ENCODE results near the gene KRT25. TPM values are rescaled to one million over a fixed set of nuclear protein-coding genes. Genes with fewer than 3 reads are reported as not detected.
"Not testable (repeated sequence)": the region's sequence is repeated elsewhere in the genome, so short reads cannot be mapped to it uniquely, and the experiment has no call there.

The KRT25 gene
- polyA plus RNA-seq, 2 donors, result not detected

DNA sequence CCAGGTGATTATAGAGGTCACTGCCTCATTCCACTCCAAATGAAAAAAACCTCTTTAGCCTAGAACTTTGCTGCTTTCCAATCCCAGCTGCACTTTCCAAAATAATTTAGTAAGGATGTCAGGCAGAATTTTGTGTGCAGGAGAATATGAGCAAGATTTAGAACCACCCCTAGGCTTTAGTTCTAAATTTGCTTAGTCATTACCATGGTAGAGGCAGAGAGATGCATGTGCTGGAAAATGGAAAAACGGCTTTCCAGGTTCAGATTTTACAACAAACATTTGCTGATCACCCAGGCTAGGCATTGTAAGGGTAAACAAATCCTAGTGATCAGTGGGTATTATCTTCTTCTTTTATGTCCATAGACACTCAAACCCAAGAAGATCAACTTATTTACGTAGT lies 10.5 kb upstream of the KRT25 start:
- H3K27ac ChIP-seq (ENCODE audit: low read depth in 2 of 2, low read length in 1 of 2), result no peak overlapping the region
- 84 to 92% methylated on average over 2 of the region's 2 CpGs for WGBS, 2 donors

DNA sequence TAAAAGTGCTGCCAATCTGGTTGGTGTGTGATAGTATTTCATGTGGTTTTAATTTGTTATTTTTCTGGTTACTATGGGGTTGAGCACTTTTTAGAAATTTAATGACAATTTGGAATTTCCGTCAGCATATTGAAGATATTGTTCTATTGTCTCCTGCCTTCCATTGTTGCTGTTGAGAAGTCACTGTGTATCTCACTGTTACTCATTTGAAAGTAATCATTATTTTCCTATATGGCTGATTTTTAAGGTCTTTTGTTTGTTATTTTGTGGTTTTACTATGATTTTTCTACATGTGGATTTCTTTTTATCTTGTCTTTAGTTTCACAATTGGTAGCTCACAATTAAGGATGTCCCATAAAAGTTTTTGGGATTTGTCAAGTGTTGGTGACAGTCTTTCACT lies 8.6 kb upstream of the KRT25 start:
- Histone ChIP-seq H3K4me1 (ENCODE audit: control insufficient read depth in 2 of 2, insufficient read depth in 2 of 2, low read length in 1 of 2) (no peaks in the 10 kb centered on the region), H3K36me3 (ENCODE audit: control insufficient read depth in 2 of 2, insufficient read depth in 2 of 2, low read length in 1 of 2) (no peaks in the 10 kb centered on the region), H3K27ac (ENCODE audit: low read depth in 2 of 2, low read length in 1 of 2) (no peak overlapping the region), H3K27me3 (ENCODE audit: control insufficient read depth in 1 of 2, insufficient read depth in 2 of 2, low read length in 2 of 2) (no peaks in the 10 kb centered on the region), H3K4me3 (ENCODE audit: low read depth in 1 of 2, low read length in 2 of 2) (no peak overlapping the region), H3K9me3 (ENCODE audit: control insufficient read depth in 2 of 2, insufficient read depth in 1 of 2, low read depth in 1 of 2, low read length in 1 of 2) (peaks cover 2 to 11% of the 10 kb centered on the region in 2 donors)
- WGBS, 2 donors, result 76 to 95% methylated on average over 1 of the region's 1 CpG

More for the DNA sequence above, 10.5 kb upstream of the KRT25 start:
- no peak overlapping the region for H3K4me3 ChIP-seq (ENCODE audit: low read depth in 1 of 2, low read length in 2 of 2)
- H3K9me3 ChIP-seq (ENCODE audit: control insufficient read depth in 2 of 2, insufficient read depth in 1 of 2, low read depth in 1 of 2, low read length in 1 of 2), result peaks cover 2 to 11% of the 10 kb centered on the region in 2 donors
- no peaks in the 10 kb centered on the region for H3K4me1 ChIP-seq (ENCODE audit: control insufficient read depth in 2 of 2, insufficient read depth in 2 of 2, low read length in 1 of 2)
- no peaks in the 10 kb centered on the region for H3K27me3 ChIP-seq (ENCODE audit: control insufficient read depth in 1 of 2, insufficient read depth in 2 of 2, low read length in 2 of 2)
- H3K36me3 ChIP-seq (ENCODE audit: control insufficient read depth in 2 of 2, insufficient read depth in 2 of 2, low read length in 1 of 2), result no peaks in the 10 kb centered on the region

DNA sequence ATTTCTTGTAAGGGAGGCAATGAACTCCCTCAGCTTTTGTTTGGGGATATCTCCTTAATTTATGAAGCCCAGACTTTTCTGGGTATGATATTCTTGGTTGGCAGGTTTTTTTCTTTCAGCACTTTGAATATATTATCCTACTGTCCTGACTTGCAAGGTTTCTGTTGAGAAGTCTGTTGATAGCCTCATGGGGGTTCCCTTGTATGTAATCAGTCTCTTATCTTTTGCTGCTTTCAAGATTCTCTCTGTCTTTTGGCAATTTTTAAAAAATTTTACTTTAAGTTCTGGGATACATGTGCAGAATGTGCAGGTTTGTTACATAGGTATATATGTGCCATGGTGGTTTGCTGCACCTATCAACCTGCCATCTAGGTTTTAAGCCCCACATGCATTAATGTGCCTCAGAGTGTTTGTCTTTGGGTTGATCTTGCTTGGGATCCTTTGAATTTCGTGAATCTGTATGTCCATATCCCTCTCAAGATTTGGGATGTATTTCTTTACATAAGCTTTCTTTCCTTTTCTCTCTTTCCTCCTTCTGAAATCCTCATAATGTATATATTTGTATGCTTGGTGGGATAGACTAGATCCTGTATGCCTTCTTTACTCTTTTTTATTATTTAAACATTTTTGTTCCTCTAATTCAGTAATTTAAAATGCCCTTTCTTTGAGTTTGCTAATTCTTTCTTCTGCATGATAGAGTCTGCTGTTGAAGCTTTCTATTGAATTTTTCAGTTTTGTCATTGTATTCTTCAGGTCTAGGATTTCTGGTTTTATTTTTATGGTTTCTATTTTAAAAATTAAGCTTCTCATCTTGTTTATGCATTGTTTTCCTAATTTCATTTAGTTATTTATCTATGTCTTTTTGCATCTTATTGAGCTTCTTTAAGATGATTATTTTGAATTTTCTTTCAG lies 5.2 kb upstream of the KRT25 start:
- peaks cover 2 to 11% of the 10 kb centered on the region in 2 donors for H3K9me3 ChIP-seq (ENCODE audit: control insufficient read depth in 2 of 2, insufficient read depth in 1 of 2, low read depth in 1 of 2, low read length in 1 of 2)

DNA sequence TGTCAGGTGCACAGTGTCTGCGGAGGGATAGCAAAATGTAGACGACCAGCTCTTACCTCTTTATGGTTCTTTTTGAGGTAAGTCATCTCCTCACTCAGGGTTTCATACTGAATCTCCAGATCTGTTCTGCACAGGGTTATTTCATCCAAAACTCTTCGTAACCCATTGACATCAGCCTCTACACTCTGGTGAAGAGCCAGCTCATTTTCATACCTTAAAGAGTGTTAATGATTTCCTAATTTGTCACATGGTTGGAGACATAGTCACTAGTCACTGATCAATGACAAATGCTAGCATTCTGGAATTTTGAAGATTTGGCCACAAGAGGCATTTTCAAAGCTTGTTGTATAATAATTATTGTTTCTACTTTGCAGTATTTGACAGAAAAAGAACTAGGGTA lies 1.3 kb downstream of the KRT25 start:
- H3K27ac ChIP-seq (ENCODE audit: low read depth in 2 of 2, low read length in 1 of 2), result no peak overlapping the region
- no peak overlapping the region for H3K4me3 ChIP-seq (ENCODE audit: low read depth in 1 of 2, low read length in 2 of 2)
- no peaks in the 10 kb centered on the region for H3K27me3 ChIP-seq (ENCODE audit: control insufficient read depth in 1 of 2, insufficient read depth in 2 of 2, low read length in 2 of 2)
- no peaks in the 10 kb centered on the region for H3K36me3 ChIP-seq (ENCODE audit: control insufficient read depth in 2 of 2, insufficient read depth in 2 of 2, low read length in 1 of 2)
- H3K9me3 ChIP-seq (ENCODE audit: control insufficient read depth in 2 of 2, insufficient read depth in 1 of 2, low read depth in 1 of 2, low read length in 1 of 2), result no peaks in the 10 kb centered on the region
- 95 to 96% methylated on average over 3 of the region's 3 CpGs for WGBS, 2 donors
- H3K4me1 ChIP-seq (ENCODE audit: control insufficient read depth in 2 of 2, insufficient read depth in 2 of 2, low read length in 1 of 2), result no peaks in the 10 kb centered on the region

More for the DNA sequence above, 5.2 kb upstream of the KRT25 start:
- Histone ChIP-seq H3K36me3 (ENCODE audit: control insufficient read depth in 2 of 2, insufficient read depth in 2 of 2, low read length in 1 of 2) (no peaks in the 10 kb centered on the region), H3K4me1 (ENCODE audit: control insufficient read depth in 2 of 2, insufficient read depth in 2 of 2, low read length in 1 of 2) (no peaks in the 10 kb centered on the region), H3K4me3 (ENCODE audit: low read depth in 1 of 2, low read length in 2 of 2) (no peak overlapping the region), H3K27ac (ENCODE audit: low read depth in 2 of 2, low read length in 1 of 2) (no peak overlapping the region), H3K27me3 (ENCODE audit: control insufficient read depth in 1 of 2, insufficient read depth in 2 of 2, low read length in 2 of 2) (no peaks in the 10 kb centered on the region)
- WGBS, 2 donors, result 25 to 30% methylated on average over 1 of the region's 1 CpG

DNA sequence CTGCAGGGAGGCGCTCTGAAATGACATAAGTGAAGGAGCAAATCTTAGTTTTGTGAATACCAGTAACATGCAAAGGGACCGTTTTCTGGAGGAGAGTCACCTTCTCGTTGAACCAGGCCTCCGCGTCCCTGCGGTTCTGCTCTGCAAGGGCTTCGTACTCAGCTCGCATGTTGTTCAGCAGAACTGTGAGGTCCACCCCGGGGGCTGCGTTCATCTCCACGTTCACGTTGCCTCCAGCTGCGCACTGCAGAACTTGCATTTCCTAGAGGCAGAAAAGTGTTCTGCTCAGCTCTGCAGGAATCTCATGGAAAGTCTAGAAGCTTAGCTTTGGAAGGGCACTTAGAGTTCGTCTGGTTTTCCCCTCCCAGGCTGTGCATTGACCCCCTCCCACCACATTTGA lies 4.1 kb downstream of the KRT25 start:
- Histone ChIP-seq H3K9me3 (ENCODE audit: control insufficient read depth in 2 of 2, insufficient read depth in 1 of 2, low read depth in 1 of 2, low read length in 1 of 2) (no peaks in the 10 kb centered on the region), H3K4me3 (ENCODE audit: low read depth in 1 of 2, low read length in 2 of 2) (no peak overlapping the region), H3K36me3 (ENCODE audit: control insufficient read depth in 2 of 2, insufficient read depth in 2 of 2, low read length in 1 of 2) (no peaks in the 10 kb centered on the region), H3K27me3 (ENCODE audit: control insufficient read depth in 1 of 2, insufficient read depth in 2 of 2, low read length in 2 of 2) (no peaks in the 10 kb centered on the region), H3K4me1 (ENCODE audit: control insufficient read depth in 2 of 2, insufficient read depth in 2 of 2, low read length in 1 of 2) (no peaks in the 10 kb centered on the region), H3K27ac (ENCODE audit: low read depth in 2 of 2, low read length in 1 of 2) (no peak overlapping the region)
- WGBS, 2 donors, result 87 to 91% methylated on average over 14 of the region's 14 CpGs

DNA sequence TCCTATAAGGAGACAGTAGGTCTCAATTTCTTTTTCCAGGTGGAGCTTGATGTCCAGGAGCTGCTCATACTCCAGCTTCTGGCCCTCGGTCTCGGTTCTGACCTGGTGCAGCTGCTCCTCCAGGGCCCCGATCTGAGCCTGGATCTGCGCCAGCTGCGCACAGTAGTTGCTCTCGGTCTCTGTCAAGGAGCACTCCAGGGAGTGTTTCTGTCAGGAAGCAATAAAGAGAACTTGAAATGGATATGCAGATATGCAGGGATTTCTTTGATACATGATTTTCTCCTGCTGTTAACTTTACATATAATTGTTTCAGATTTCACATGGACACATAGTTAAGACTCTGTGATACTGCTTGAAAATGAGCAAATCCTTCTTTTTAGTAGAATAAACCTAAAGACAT lies 4.7 kb downstream of the KRT25 start:
- Histone ChIP-seq H3K9me3 (ENCODE audit: control insufficient read depth in 2 of 2, insufficient read depth in 1 of 2, low read depth in 1 of 2, low read length in 1 of 2) (no peaks in the 10 kb centered on the region), H3K36me3 (ENCODE audit: control insufficient read depth in 2 of 2, insufficient read depth in 2 of 2, low read length in 1 of 2) (no peaks in the 10 kb centered on the region), H3K4me3 (ENCODE audit: low read depth in 1 of 2, low read length in 2 of 2) (no peak overlapping the region), H3K4me1 (ENCODE audit: control insufficient read depth in 2 of 2, insufficient read depth in 2 of 2, low read length in 1 of 2) (no peaks in the 10 kb centered on the region), H3K27ac (ENCODE audit: low read depth in 2 of 2, low read length in 1 of 2) (no peak overlapping the region), H3K27me3 (ENCODE audit: control insufficient read depth in 1 of 2, insufficient read depth in 2 of 2, low read length in 2 of 2) (no peaks in the 10 kb centered on the region)
- 77 to 80% methylated on average over 6 of the region's 6 CpGs for WGBS, 2 donors

DNA sequence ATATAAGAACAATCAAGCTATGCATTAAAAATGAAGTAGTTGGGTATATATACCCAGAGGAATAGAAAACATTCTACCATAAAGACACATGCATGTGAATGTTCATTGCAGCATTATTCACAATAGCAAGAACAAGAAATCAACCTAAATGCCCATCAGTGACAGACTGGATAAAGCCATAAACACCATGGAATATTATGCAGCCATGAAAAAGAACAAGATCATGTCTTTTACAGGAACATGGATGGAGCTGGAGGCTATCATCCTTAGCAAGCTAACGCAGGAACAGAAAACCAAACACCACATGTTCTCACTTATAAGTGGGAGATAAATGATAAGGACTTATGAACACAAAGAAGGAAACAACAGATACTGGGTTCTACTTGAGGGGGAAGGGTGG lies 6.5 kb downstream of the KRT25 start:
- H3K36me3 ChIP-seq (ENCODE audit: control insufficient read depth in 2 of 2, insufficient read depth in 2 of 2, low read length in 1 of 2); H3K4me1 ChIP-seq (ENCODE audit: control insufficient read depth in 2 of 2, insufficient read depth in 2 of 2, low read length in 1 of 2); H3K9me3 ChIP-seq (ENCODE audit: control insufficient read depth in 2 of 2, insufficient read depth in 1 of 2, low read depth in 1 of 2, low read length in 1 of 2); H3K4me3 ChIP-seq (ENCODE audit: low read depth in 1 of 2, low read length in 2 of 2); H3K27me3 ChIP-seq (ENCODE audit: control insufficient read depth in 1 of 2, insufficient read depth in 2 of 2, low read length in 2 of 2); H3K27ac ChIP-seq (ENCODE audit: low read depth in 2 of 2, low read length in 1 of 2): not testable (repeated sequence)
- 77 to 80% methylated on average over 1 of the region's 1 CpG for WGBS, 2 donors

DNA sequence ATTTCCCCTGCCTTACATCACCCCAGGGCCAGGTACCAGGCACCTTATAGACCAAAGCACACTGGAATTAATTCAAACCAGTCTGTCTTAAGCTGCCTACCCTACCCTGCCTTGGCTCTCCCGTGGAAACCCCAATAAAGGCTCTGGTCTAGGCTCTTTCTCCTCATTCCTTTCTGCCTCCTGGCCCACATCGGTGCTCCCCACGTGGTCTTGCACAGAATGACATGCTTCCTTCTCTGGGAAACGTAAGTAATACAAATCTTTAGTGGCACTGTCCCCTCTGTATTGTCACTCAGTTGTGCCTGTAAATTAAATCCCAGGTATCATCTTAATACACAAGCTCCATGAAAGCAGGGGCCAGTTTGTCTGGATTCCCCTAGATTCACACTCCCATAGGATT lies 16.6 kb downstream of the KRT25 start:
- 60 to 70% methylated on average over 4 of the region's 4 CpGs for WGBS, 2 donors
- peaks cover 0 to 6% of the 10 kb centered on the region in 2 donors for H3K9me3 ChIP-seq (ENCODE audit: control insufficient read depth in 2 of 2, insufficient read depth in 1 of 2, low read depth in 1 of 2, low read length in 1 of 2)

DNA sequence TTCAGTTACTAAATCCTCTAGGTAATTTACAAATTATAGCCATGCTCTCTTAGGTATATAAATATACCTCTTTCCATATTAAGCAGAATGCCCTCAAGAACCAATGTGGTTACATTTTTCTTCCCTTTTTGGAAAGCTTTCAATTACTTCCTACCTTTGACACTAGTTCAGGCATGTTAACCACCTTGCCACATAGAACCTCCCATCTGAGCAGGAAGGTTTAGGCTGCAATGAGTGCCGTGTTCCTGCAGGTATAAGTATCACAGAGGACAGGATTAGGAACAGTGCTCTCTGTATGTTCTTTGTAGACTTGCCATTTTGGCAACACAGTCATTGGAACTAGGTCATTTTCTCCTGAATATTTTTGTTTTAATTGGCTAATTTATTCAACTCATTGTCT lies 20.1 kb downstream of the KRT25 start:
- Histone ChIP-seq H3K27ac (ENCODE audit: low read depth in 2 of 2, low read length in 1 of 2) (peak overlapping the region in 1 of 2 donors; percentile 41), H3K4me1 (ENCODE audit: control insufficient read depth in 2 of 2, insufficient read depth in 2 of 2, low read length in 1 of 2) (no peaks in the 10 kb centered on the region)

More for the DNA sequence above, 16.6 kb downstream of the KRT25 start:
- Histone ChIP-seq H3K36me3 (ENCODE audit: control insufficient read depth in 2 of 2, insufficient read depth in 2 of 2, low read length in 1 of 2) (no peaks in the 10 kb centered on the region), H3K4me3 (ENCODE audit: low read depth in 1 of 2, low read length in 2 of 2) (no peak overlapping the region), H3K27me3 (ENCODE audit: control insufficient read depth in 1 of 2, insufficient read depth in 2 of 2, low read length in 2 of 2) (no peaks in the 10 kb centered on the region), H3K27ac (ENCODE audit: low read depth in 2 of 2, low read length in 1 of 2) (no peak overlapping the region), H3K4me1 (ENCODE audit: control insufficient read depth in 2 of 2, insufficient read depth in 2 of 2, low read length in 1 of 2) (no peaks in the 10 kb centered on the region)

DNA sequence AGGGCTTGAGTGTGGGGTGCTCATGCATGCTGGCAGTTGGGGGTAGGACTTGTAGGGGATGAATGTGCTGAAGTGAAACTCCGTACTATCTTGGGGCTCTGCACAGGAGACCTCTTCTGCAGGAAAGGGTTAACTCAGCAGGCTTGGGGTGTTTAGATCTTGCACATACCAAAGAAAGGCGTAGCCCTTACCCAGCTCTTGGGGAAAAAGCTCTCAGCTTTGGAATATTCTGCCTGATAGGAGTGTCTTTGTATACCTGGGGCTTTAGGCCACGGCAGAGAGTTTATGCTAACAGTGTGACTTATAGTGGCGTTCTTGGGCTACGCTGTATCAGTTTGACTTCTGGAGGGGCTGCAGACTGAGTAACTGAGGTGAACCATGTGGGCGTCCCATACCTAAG lies 21.1 kb downstream of the KRT25 start:
- 68 to 71% methylated on average over 6 of the region's 6 CpGs for WGBS, 2 donors
- no peaks in the 10 kb centered on the region for H3K4me1 ChIP-seq (ENCODE audit: control insufficient read depth in 2 of 2, insufficient read depth in 2 of 2, low read length in 1 of 2)
- peaks cover 0 to 2% of the 10 kb centered on the region in 2 donors for H3K9me3 ChIP-seq (ENCODE audit: control insufficient read depth in 2 of 2, insufficient read depth in 1 of 2, low read depth in 1 of 2, low read length in 1 of 2)
- no peak overlapping the region for H3K4me3 ChIP-seq (ENCODE audit: low read depth in 1 of 2, low read length in 2 of 2)
- H3K27ac ChIP-seq (ENCODE audit: low read depth in 2 of 2, low read length in 1 of 2), result no peak overlapping the region
- H3K27me3 ChIP-seq (ENCODE audit: control insufficient read depth in 1 of 2, insufficient read depth in 2 of 2, low read length in 2 of 2), result no peaks in the 10 kb centered on the region
- no peaks in the 10 kb centered on the region for H3K36me3 ChIP-seq (ENCODE audit: control insufficient read depth in 2 of 2, insufficient read depth in 2 of 2, low read length in 1 of 2)

More for the DNA sequence above, 20.1 kb downstream of the KRT25 start:
- no peaks in the 10 kb centered on the region for H3K27me3 ChIP-seq (ENCODE audit: control insufficient read depth in 1 of 2, insufficient read depth in 2 of 2, low read length in 2 of 2)
- H3K4me3 ChIP-seq (ENCODE audit: low read depth in 1 of 2, low read length in 2 of 2), result no peak overlapping the region
- H3K9me3 ChIP-seq (ENCODE audit: control insufficient read depth in 2 of 2, insufficient read depth in 1 of 2, low read depth in 1 of 2, low read length in 1 of 2), result peaks cover 0 to 2% of the 10 kb centered on the region in 2 donors
- H3K36me3 ChIP-seq (ENCODE audit: control insufficient read depth in 2 of 2, insufficient read depth in 2 of 2, low read length in 1 of 2), result no peaks in the 10 kb centered on the region
- WGBS, 2 donors, result 43 to 62% methylated on average over 1 of the region's 1 CpG
